TTC549 (cell line): Measurements from ENCODE around the gene JAG2.

Experiments
- FAIRE-seq: peaks from 2 replicates; lab custom pipeline; 2012; peaks lifted over from hg19 to GRCh38; lab: Jason Lieb, UNC

Gene JAG2

DNA sequence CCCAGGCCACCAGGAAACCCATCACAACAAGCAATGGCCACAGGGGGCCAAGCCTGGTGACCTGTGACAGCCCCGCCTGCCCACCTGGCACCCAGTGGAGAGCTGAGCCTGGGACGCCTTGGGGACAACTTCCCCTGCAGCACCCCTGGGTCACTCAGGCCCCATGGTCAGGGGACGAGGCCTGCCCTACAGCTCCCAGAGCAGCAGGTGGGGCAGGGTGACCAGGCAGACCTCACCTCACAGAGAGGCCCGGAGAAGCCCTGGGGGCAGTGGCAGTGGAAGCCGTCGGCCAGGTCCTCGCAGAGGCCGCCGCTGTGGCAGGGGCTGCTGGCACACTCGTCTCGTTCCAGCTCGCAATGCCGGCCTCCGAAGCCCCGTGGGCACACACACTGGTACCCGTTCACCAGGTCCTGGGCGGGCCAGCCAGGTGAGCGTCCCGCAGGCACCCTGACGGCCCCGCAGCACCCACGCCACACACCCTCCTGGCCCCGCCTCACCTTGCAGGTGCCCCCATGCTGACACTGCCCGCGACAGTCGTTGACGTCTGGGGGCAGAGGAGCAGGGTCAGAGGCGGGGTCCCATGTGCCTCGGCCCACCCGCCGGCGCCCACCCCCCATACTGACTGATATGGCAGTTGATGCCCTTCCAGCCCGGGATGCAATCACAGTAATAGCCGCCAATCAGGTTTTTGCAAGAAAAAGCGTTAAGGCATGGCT, 18.1 kb downstream of the JAG2 start:
- no peak for FAIRE-seq

DNA sequence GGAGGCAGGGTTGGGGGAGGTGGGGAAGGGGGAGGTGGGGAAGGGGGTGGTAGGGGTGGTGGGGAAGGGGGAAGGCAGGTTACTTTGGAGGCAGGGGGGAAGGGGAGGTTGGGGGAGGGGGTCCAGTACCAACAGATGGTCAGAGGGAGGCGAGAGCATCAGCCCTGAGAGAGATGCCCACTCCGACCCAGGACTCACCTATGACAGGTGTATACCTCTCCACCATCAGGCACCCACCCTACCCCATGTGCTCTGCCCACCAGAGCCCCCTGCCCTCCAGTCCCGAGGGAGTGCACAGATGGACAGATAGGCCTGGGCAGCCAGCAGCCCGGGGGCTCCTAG, 18.6 kb downstream of the JAG2 start:
- no peak for FAIRE-seq

DNA sequence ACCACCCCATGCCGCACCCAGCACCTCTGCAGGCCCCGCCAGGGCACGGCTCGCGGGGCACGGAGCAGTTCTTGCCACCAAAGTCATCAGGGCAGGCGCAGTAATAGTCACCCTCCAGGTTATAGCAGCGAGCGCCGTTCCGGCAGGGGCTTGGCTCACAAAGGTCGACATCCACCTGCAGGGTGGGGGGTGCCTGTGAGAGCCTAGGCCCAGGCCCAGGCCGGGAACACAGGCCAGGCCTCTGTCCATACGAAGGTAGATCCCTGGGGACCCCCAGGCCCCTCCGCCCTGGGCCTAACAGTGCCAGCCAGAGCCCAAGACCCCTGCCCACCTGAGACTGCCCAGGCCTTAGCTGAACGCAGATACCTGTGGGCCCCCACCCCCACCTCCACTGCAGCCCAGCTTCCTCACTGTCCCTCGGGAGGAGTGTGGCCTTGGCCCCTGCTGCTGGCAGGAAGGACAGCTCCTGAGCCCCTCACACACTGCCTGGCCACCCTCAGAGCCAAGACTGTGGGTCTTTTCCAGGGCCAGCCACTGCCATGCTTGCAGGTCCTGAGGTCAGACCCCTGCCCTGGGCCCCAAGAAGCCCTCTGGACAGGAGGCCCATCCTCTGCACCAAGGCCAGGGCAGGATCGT, 19.3 kb downstream of the JAG2 start:
- FAIRE-seq = no peak

DNA sequence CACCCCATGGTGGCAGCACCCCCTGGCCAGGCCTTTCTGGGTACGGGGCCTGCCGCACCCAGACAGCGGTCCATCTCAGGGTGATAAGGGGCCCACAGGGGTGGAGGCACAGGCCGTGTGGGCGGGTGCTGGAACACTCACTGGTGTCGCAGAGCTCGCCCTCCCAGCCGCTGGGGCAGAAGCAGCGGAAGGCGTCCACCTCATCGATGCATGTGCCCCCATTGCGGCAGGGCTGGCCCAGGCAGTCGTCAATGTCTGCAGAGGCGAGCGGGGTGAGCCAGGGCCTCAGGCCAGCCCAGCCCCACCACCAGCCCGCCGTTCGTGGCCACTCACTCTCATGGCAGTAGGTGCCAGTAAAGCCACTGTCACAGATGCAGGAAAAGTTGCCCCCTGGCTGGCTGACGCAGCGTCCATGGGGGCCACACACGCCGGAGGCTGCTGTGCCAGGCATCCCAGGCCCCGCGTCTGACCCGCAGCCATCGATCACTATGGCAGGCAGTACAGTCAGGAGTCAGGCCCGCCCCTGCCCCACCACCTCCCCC, 19.9 kb downstream of the JAG2 start:
- no peak for FAIRE-seq

DNA sequence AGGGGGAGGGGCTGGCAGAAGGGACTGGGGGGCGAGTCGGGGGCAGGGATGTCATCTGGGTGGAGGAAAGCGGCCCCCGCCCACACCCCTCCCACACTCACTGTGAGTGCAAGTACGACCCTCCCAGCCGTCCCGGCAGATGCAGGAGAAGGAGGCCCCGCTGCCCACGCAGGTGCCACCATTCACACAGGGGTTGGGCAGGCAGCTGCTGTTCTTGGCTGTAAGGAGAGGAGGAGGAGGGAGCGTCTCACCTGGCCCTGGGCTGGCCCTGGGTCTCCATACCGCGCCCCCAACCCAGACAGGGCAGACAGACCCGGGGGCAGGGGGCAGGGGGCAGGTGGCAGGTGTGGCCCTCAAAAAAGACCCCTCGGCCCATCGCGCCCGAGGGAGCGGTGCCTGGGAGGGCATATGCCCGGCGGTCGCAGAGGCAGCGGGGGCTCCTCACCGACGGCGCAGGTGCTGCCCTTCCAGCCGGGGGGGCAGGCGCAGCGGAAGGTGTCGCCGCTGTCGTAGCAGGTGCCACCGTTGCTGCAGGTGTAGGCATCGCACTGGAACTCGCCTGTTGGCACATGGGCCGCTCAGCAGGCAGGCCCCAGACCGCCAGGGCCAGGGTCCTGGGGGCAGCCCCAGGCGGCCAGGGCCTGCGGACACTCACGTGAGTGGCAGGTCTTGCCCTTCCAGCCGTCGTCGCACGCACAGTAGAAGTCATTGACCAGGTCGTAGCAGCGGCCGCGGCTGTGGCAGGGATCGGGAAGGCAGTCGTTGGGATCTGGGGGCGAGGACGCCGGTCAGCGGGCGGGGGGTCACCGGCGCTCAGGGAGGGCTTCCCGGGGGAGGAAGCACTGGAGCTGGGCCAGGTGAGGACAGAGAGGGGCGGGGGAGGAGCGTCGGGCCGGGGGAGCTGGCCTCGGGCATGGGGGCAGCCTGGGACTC, 20.6 kb downstream of the JAG2 start:
- no peak for FAIRE-seq

DNA sequence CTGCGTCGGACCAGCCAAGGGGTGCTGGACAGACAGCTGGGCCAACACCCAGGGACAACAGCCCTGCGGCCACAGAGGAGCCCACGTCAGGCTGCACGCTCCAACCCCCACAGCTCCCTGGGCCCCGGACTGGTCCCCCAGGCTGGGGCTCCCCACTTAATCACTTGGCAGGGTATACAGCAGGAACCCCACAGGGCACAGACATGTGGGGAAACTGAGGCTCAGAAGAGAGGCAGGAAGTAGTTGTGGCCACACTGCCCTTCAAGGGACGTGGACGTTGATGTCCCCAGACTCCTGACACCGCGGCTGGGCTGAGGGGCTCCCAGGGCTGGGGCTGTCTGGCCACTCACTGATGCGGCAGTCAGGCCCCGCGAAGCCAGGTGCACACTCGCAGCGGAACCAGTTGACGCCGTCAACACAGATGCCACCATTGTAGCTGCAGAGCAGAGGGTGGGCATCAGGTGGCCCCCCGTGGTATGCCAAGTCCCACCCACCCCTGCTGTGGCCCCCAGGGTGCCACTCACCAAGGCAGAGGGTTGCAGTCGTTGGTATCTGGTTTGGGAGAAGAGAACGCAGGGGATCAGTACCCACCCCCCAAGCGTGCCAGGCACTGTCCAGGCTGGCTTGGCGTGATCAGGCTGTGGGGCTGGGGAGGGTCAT, 21.5 kb downstream of the JAG2 start:
- no peak for FAIRE-seq

DNA sequence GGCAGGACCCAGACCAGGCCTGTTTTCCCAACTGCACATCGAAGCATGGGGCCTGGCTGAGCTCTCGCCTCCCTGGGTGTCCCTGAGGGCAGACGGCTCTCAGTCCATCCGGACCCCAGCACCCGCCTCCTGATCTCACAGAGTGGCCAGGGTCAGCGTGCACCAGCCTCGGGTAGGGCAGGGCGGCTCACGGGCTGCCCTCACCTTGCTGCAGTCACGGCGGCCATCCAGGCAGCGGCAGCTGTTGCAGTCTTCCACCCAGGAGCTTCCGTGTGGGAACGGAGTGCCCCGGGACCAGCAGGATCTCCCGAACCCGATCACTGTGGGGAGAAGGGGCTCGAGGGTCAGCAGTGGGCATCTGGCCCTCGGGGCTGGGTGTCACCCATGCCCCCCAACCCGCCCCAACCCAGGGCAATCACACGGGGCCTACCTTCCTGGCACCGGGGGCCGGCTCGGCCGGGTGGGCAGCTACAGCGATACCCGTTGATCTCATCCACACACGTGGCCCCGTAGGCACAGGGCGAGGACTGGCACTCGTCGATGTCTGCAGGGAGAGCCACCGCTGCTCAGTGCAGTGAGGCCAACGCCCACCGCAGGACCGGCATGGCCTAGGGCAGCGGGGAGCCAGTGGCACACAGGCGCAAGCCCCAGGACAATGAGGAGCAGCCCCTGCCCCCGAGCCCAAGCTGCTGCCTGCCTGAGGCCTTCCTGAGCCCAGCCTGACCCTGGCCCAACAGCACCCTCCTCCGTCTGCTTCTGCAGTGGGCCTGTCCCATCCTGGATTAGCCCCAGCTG, 22.2 kb downstream of the JAG2 start:
- FAIRE-seq = no peak

DNA sequence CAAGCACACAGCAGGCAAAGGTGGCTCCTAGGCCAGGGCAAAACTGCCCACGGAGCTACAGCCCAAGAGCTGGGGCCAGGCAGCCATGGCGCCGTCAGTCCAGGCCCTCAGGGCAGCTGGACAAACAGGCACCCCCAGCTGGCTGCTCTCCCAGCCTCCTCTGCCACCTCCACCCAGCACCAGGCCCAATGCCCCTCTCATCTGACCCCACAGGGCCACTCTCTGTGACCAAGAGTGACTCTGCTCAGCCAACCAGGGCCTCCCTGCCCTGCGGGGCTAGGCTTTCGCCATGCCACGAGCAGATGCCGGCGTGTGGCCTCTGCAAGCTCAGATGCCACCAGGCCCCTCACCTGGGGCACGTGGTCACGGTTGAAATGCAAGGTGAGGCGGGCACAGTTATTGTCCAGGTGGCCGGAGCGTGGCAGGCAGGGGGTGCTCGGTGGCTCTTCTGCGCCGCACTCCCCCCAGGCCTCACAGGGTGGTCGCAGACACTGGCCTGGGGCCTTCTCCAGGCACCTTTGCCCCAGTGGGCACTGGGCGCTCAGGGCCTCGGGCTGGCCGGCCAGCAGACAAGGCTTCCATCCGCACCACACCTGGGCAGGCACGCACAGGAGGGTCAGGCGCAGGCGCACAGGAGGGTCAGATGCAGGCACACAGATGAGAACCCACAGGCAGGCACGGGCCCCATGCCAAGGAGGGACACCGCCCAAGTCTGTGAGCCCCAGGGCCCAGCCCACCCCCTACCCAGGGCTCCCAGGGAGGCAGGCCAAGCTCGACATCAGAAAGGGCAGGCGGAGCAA, 23.0 kb downstream of the JAG2 start:
- FAIRE-seq = no peak

DNA sequence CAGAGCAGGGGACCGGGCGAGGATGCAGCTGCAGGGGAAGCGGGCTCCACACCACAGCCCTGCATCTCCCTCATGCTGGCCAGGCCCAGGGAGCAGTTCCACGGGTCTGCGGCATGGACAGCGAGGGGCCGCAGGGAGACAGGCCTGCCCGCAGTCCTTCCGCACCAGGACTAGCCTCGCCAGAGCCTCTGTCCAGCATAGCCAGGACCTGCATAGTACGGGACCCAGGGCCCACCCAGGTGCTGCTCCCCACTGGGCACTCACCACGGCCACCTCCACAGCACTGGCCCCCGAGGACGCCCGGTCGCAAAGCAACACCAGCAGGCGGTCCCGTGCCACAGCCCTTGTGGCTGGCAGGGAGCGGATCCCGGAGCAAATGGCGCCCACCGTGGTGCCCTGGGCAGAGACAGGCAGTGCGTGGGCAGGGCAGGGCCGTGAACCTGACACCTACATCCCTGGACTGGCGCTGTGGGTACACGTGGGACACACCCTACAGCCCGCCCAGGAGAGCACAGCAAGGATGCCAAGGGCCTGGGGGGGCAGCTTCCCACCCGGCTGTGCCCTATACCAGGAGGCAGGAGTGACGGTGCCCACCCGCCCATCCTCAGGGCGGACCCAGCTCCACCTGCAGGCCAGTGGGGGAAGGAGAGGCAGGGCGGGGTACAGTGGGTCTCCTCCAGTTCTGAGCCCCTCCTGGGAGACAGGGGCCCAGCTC, 23.8 kb downstream of the JAG2 start:
- no peak for FAIRE-seq

DNA sequence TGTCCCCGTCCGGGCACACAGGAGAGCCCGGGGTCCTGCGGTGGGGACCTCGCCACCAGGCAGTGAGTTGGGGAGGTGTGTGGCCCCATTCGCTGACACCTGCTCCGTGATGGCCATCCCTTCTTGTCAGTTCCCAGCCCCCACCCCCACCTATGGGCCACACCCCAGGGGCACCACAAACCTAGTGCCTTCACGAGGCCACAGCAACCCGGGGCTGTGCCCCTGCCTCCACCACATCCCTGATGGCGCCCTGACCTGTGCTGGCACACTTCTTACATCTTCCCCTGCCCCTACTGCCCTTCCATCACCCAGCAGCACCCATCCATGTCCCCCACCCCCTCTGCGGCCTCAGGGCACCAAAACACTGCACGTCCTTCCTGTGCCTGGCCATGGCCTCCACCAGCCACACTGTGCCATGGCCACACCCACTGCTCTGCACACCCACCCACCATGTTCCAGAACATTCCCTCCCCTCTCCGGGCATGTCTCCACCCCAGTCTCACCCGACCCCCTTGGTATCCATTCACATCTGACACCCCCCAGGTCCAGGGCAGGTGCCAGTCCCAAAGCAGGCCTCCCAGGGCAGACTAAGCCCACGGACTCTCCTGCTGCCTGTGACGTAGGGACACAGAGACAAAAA, 24.4 kb downstream of the JAG2 start:
- FAIRE-seq = no peak

DNA sequence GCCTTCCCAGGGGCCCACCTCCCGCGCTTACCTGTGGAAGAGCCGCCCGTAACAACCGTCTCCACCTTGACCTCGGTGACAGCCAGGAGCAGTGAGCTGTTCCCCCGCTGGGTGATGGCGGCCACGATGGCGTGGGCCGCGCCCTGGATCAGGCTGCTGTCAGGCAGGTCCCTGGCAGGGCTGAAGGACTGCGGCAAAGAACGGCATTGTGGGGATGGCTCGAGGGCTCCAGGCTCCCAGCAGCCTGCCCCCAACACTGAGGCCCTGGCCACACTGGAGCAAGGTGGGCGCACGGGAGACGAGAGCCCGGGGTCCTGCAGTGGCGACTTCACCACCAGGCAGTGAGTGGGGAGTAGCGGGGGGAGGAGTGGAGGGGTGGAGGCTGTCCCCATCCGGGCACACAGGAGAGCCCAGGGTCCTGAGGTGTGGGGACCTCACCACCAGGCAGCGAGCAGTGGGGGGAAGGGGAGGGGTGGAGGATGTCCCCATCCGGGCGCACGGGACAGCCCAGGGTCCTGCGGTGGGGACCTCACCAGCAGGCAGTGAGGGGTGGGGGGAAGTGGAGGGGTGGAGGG, 25.0 kb downstream of the JAG2 start:
- FAIRE-seq = no peak

DNA sequence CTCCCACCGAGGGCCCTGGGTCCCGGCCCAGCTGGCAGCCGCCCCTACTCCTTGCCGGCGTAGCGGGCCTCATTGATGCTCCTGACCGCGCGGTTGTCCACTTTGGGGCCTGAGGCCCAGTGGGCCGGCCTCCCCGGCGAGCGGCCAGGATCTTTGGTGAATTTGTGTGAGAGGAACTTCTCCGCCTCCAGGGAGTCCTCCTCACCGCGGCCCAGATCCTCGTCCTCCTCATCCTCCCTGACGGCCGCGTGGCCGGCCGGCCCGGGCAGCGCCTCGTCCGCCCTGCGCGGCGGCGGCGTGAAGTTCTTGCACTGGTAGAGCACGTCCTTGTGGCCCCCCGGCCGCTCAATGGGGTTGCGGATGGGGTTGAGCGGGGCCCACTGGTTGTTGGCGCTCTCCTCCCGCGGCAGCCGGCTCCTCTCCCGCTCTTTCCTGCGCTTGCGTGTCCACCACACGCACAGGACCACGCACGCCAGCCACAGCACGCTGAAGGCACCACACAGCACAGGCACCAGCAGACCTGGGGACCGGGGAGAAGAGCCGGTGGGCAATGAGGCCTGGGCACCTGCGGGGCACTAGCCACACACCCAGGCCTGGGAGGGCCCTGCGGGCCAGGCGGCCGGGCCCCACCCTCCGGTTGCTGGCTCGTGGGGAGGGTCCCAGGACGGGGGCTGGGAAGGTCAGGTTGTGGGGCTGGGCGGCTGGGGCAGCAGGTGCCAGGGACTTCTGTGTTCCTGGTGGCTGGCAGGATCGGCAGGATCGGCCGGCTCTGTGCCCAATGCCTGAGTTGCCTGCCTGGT, 25.7 kb downstream of the JAG2 start:
- no peak for FAIRE-seq

DNA sequence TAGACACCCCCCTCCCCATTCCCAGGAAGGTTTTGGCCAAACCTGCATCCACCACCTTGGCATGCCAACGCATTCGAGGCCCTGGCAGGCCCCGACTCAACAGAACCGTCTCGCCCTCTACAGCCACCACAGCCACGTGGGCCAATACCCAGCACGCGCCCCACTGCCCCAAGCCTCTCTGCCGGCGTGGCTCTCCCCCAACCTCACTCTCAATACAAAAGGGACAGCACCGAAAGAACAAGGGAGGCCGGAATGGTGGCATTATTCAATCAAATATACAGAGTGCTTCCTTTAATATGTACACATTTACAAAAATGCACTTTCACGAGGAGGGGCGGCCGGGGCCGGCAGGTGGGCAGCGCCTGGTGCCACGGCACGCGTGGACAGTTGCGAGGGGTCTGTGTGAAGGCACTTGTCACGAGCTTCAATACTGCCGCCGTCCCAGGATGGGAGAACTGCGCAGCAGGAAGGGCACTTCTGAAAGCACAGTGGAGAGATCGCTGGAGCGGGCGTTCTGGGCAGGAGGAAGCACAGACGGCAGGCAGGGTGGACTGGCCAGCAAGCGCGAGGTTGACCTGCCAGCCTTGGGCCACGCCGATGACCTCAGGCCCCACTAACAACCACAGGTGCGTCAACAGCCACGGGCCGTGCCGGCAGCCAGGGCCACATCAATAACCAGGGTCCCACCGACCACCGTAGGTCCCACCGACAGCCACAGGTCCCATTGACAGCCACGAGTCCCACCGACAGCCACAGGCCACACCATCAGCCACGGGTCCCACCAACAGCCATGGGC, 26.9 kb downstream of the JAG2 start:
- no peak for FAIRE-seq

DNA sequence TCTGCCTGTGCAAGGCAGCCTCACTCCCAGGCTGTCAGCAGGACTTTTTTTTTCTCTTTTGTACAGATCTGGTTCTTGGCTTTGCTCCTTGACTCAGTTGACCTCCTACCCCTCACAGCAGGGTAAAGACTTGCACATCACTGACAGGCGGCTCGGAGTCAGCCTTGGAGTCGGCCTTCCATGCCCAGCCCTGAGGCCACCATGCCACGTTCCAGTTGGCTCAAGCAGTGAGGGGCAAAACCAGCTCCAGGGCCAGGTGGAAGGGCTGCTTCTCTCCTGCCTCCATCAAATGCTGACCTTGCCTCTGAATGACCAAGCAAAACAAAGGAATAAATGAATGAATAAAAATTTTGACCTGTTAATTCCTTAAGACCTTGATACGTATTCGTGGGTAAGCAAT, 27.6 kb downstream of the JAG2 start:
- FAIRE-seq = no peak

DNA sequence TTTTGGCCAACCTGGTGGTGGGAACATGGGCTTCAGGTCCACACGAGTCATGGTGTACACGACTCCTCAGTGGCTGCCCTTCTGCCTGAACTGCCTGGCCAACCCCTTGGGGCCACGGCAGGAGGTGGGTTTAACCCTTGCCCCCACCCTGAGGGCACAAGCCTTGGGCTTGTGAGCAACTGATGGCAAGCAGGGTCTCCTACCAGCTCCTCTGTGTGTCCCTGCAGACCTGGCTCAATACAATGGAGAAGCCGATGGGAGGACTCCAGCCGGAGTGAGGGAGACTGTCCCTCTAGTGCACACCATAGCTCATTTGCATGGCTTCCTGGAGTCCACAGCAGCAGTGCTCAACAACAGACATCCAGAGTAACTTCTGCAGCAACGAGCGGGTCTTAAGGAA, 28.0 kb downstream of the JAG2 start:
- no peak for FAIRE-seq

DNA sequence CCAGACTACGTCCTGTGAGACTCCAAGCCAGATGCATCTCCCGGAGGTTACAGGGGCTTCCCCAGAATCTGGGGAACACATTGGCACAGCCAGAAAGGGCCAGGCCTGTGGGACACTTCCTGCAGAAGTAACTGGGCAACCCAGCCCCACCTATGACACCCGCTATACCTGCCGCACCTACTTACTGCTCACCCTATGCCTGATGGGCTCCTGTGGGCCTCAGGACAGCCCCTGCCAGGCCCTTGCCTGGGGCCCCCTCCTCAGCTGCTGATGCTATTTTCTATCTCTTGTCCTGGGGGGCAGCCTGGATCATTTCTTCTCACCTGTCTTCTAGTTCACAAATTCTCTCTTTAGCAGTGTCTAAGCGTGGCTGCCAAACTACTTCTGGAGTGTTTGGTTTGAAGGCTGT, 28.7 kb downstream of the JAG2 start:
- no peak for FAIRE-seq

DNA sequence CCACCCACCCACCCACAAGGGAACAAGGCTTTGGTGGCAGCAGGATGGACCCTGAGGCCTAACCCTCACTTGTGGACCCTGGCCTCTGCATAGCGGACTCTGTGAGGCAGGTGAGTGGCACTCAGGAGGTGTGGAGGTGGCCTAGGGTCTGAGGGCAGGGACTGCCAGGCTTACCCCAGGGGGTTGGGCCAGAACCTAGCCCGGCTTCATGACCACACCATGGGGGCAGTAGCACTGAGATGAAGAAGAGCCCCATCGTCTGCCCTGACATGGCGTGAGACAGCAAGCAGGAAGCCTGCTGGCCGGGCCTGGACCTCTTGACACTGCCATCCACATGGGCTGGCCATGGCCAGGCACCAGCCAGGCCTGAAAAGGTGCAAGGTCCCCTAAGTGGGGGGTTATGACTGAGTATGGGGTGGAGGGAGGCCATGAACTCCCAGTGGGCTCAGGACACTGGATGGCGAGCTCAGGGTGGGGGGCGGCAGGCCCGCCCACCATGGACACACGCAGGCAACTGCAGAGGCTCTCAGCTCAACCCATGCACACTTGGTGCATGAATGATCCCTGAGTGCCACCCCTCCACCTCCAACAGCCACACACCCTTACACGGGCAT, 29.3 kb downstream of the JAG2 start:
- no peak for FAIRE-seq
